WI38 (cell line): Measurements from ENCODE around the gene SYTL4.

ENCODE experiments used
- H3K4me3 ChIP-seq: 2 replicates; pipeline ENCODE4 v1.5.1; 2011; ENCODE audit warnings: low read depth, mild to moderate bottlenecking, control low read depth, low read length
- TF ChIP-seq, protein P1 (sequence below): IDR thresholded peaks from 2 replicates; pipeline ENCODE4 v1.5.1; 2012; ENCODE audit warnings: low read depth, mild to moderate bottlenecking, control low read depth, low read length

The SYTL4 gene

DNA sequence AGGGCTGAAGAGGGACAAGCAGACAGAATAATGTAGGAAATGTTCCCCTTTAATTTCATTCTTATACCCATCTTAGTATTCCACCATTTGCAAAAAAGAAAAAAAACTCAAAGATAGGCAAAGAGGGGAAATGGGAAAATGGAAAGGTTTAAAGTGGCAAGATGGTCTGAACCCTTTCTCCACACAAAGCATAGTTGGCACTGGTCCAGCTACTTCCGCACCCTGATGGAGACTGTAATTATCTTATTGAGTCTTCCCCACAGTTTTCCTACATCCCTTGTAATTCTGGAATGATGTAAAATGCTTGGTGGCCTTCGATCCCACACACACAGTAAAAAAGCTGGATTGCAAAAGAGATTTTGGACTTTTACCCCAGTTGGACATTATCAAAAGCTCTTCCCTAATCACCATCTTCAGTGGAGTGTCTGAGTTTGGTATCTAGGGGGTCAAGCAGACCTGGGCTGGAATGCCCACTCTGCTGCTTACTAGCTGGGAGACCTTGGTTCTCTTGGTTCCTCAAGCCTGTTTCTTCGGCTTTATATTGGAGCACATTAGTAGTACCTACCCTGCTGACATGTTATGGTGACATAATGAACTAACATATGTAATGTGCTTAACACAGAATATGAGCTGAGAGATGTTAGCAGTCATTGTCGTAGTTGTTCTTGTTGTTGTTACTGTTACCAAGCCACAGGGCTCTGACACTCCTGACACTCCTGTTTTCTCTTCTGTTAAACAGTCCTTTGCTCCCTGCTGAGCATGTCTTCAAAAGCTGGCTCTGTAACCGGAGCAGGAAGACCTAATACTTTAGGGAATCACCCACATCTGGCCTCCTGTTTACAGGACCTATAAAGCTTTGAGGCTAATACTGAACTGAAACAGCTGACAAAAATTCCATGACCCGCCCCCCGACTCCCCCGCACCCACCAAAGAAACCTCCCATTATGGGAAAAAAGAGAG is 83.2 kb downstream of the SYTL4 start:
- TF ChIP-seq, protein P1, sequence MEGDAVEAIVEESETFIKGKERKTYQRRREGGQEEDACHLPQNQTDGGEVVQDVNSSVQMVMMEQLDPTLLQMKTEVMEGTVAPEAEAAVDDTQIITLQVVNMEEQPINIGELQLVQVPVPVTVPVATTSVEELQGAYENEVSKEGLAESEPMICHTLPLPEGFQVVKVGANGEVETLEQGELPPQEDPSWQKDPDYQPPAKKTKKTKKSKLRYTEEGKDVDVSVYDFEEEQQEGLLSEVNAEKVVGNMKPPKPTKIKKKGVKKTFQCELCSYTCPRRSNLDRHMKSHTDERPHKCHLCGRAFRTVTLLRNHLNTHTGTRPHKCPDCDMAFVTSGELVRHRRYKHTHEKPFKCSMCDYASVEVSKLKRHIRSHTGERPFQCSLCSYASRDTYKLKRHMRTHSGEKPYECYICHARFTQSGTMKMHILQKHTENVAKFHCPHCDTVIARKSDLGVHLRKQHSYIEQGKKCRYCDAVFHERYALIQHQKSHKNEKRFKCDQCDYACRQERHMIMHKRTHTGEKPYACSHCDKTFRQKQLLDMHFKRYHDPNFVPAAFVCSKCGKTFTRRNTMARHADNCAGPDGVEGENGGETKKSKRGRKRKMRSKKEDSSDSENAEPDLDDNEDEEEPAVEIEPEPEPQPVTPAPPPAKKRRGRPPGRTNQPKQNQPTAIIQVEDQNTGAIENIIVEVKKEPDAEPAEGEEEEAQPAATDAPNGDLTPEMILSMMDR: no peak
- H3K4me3 ChIP-seq: peak overlapping the region; percentile 25; the same call in 1 of the 2 replicates

DNA sequence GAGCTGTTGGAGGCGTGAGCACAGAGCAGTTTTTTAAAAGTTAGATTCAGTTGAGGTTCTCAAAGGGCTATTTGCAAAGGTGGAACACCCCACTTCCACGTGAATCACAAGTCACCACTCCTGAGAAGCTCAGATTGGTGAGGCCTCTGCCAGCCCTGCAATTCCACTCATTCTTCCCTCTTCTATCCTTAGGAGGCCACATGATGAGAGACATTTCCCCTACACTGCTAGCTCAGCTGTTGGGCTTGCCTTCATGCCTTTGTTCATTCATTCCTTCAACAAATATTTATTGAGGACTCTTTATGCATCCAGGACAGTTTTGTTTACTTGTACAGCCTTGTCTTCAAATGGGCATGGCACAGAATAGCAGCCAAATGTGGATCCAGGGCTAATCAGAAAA is 84.2 kb downstream of the SYTL4 start:
- no peak overlapping the region for H3K4me3 ChIP-seq
- TF ChIP-seq, protein P1: no peak

DNA sequence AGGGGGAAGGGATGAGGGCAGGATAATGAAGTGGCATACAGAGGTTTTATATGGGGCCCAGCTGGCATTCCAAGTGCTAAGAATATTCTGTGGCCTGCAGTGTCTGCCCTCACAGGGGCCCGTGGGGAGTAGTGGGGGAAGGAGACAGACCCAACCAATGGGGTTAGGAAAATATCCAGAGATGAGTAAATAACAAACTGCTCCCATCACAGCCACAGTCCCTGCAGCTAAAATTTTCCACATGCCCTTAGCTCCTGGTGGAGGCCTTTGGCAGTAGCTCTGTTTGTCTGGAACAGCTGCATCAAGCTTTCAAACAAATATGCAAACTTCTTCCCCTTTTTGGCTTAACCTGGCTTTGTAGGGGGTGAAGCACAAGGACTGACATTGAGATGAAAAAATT is 84.8 kb downstream of the SYTL4 start:
- no peak overlapping the region for H3K4me3 ChIP-seq
- TF ChIP-seq, protein P1: no peak

DNA sequence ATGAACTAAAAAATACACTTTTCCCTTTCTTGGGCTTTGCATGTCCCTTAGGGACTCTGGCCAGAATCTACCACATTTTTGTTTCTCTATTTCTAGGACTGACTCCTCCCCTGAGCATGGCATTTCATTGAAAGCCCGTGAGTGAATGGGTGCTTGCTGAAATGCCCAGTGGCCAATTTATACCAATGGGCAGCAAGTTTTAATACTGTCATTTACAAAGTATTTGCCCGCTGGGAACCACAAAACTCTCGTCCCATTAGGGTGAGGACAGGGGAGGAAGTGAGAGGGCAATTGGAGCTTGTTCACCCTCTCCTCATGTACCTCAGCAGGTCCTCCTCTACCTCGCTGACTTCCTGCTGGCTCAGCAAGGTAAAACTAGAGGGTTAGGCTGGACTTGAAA is 86.8 kb downstream of the SYTL4 start:
- peak overlapping the region; percentile 59 for H3K4me3 ChIP-seq
- TF ChIP-seq, protein P1: no peak

DNA sequence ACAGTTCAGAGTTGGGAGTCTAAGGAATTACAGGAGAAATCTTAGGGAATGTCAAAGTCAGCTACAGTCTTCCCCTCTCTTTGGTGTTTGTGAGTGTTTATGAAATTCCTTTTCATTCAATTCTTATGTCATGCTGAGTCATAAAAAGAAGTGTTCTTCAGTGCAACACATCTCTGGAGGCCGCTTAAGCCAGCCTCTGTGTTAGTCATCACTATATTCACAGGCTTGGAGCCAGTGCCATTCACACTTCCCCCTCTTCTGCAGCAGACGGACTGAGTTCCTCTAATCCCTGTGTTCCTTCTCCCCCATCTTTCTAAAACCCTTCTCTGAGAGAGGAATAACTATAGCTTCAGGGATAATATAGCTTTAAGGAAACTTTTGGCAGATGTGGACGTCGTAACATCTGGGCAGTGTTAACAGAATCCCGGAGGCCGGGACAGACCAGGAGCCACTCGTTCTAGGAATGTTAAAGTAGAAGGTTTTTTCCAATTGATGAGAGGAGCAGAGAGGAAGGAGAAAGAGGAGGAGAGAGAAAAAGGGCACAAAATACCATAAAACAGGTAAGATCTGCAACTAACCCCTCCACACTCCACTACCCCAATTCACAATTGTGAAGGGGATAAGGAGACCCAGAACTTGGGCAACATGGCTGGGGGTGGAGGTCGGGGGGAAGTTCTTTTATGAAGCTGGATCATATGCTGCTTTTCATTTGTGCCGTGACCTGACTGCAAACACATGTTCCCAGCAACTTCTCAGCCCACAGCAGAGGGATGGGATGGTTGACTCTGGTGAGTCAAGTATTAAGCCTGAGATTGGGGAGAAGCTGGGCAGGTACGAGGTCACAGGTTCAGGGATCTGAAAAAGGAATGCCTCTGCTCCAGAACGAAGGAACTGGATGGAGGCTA is 87.7 kb downstream of the SYTL4 start, which contains the start of gene SRPX2:
SRPX2 (plus strand) TSS at position 244 of the 905 bp plus-strand sequence. CDS start 2,124 bp downstream, outside the sequence.
- peak within 1 kb of the TSS; percentile 59 for H3K4me3 ChIP-seq
- TF ChIP-seq, protein P1: no peak

DNA sequence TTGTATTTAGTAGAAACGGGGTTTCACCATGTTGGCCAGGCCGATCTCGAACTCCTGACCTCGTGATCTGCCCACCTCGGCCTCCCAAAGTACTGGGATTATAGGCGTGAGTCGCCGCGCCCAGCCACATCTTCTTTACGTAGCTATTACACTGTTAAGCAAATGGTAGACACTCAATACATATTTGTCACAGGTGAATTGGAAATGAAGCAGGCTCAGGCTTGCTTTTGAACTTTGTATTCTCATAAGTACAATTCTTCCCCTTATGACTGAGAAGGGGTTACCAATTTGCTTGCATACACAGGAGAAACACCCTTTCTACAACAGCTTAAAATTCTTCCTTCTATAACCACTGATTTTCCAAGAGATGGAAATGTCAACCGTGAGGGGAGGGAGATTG is 88.7 kb downstream of the SYTL4 start:
- no peak overlapping the region for H3K4me3 ChIP-seq

More for the DNA sequence above, 88.7 kb downstream of the SYTL4 start:
- TF ChIP-seq, protein P1: no peak
